ENCODE measurements around the gene RMRP.

Gene RMRP

GRCh38 chr9:35665471-35665818, 7.6 kb upstream of the RMRP start:
- no peak for DNase-seq
- peak overlapping the region; percentile 78 for H3K4me2 ChIP-seq (ENCODE audit: insufficient read depth, low read length)
- peak overlapping the region; percentile 94 for H2AFZ ChIP-seq (ENCODE audit: low read depth, low read length)
- H4K20me1 ChIP-seq (ENCODE audit: insufficient read depth, low read length), result no peaks in the 10 kb centered on the region
- H3K9ac ChIP-seq (ENCODE audit: low read depth, low read length), result peak overlapping the region; percentile 78
- peaks cover 68% of the 10 kb centered on the region for H3K4me1 ChIP-seq (ENCODE audit: insufficient read depth, low read length)
- H3K27ac ChIP-seq (ENCODE audit: low read length), result peak overlapping the region; percentile 97
- ATAC-seq (ENCODE audit: insufficient read depth, low read depth), result no peak
- peaks cover 28% of the 10 kb centered on the region for H3K36me3 ChIP-seq (ENCODE audit: insufficient read depth, low read length)
- H3K4me3 ChIP-seq (ENCODE audit: low read depth in 1 of 2, low read length in 2 of 2), result peak overlapping the region; percentile 37 to 78; a peak in 3 of 4 replicates
- TF ChIP-seq EZH2 (IDR thresholded peaks at IDR 0.05; ENCODE audit: borderline replicate concordance, low read depth, low read length, severe bottlenecking), result no peak
- no peak for TF ChIP-seq CTCF (IDR thresholded peaks at IDR 0.05; ENCODE audit: borderline replicate concordance, extremely low read depth, low read length, poor library complexity, severe bottlenecking)
- H3K9me3 ChIP-seq (ENCODE audit: insufficient read depth, low read length, severe bottlenecking), result no peaks in the 10 kb centered on the region
- no peaks in the 10 kb centered on the region for H3K27me3 ChIP-seq (ENCODE audit: insufficient read depth, low read length, poor library complexity)
- peaks cover 35% of the 10 kb centered on the region for H3K79me2 ChIP-seq (ENCODE audit: insufficient read depth, low read length)

GRCh38 chr9:35664531-35665470, 7.0 kb upstream of the RMRP start, which contains the start of gene ARHGEF39:
Gene ARHGEF39 (minus strand): TSS chr9:35665195. CDS start chr9:35665169, 26 bp downstream.
- Histone ChIP-seq H3K4me3 (ENCODE audit: low read depth in 1 of 2, low read length in 2 of 2) (peak within 1 kb of the TSS; percentile 37 to 78; a peak in 3 of 4 replicates), H4K20me1 (ENCODE audit: insufficient read depth, low read length) (peaks cover 3% of the 10 kb centered on the region; the same call in 1 of the 2 replicates), H3K9ac (ENCODE audit: low read depth, low read length) (peak within 1 kb of the TSS; percentile 78), H3K27ac (ENCODE audit: low read length) (peak within 1 kb of the TSS; percentile 97), H2AFZ (ENCODE audit: low read depth, low read length) (peak within 1 kb of the TSS; percentile 94), H3K4me1 (ENCODE audit: insufficient read depth, low read length) (peaks cover 74% of the 10 kb centered on the region), H3K9me3 (ENCODE audit: insufficient read depth, low read length, severe bottlenecking) (no peaks in the 10 kb centered on the region), H3K36me3 (ENCODE audit: insufficient read depth, low read length) (peaks cover 34% of the 10 kb centered on the region), H3K27me3 (ENCODE audit: insufficient read depth, low read length, poor library complexity) (no peaks in the 10 kb centered on the region), H3K79me2 (ENCODE audit: insufficient read depth, low read length) (peaks cover 41% of the 10 kb centered on the region), H3K4me2 (ENCODE audit: insufficient read depth, low read length) (peak within 1 kb of the TSS; percentile 78)
- ATAC-seq (ENCODE audit: insufficient read depth, low read depth) (peak; percentile 86), DNase-seq (peak; percentile 84)
- TF ChIP-seq CTCF (IDR thresholded peaks at IDR 0.05; ENCODE audit: borderline replicate concordance, extremely low read depth, low read length, poor library complexity, severe bottlenecking), result peak; percentile 13
- TF ChIP-seq EZH2 (IDR thresholded peaks at IDR 0.05; ENCODE audit: borderline replicate concordance, low read depth, low read length, severe bottlenecking), result no peak

GRCh38 chr9:35662437-35662836, 4.6 kb upstream of the RMRP start:
- Histone ChIP-seq H2AFZ (ENCODE audit: low read depth, low read length) (no peak overlapping the region), H3K79me2 (ENCODE audit: insufficient read depth, low read length) (peaks cover 52% of the 10 kb centered on the region), H3K4me2 (ENCODE audit: insufficient read depth, low read length) (peak overlapping the region; percentile 78), H3K9me3 (ENCODE audit: insufficient read depth, low read length, severe bottlenecking) (no peaks in the 10 kb centered on the region), H3K27ac (ENCODE audit: low read length) (peak overlapping the region; percentile 97), H4K20me1 (ENCODE audit: insufficient read depth, low read length) (peaks cover 3% of the 10 kb centered on the region; the same call in 1 of the 2 replicates), H3K4me1 (ENCODE audit: insufficient read depth, low read length) (peaks cover 89% of the 10 kb centered on the region), H3K27me3 (ENCODE audit: insufficient read depth, low read length, poor library complexity) (no peaks in the 10 kb centered on the region), H3K4me3 (ENCODE audit: low read depth in 1 of 2, low read length in 2 of 2) (no peak overlapping the region; a peak in 1 of 4 replicates), H3K36me3 (ENCODE audit: insufficient read depth, low read length) (peaks cover 39% of the 10 kb centered on the region), H3K9ac (ENCODE audit: low read depth, low read length) (peak overlapping the region; percentile 78)
- TF ChIP-seq EZH2 (IDR thresholded peaks at IDR 0.05; ENCODE audit: borderline replicate concordance, low read depth, low read length, severe bottlenecking), result no peak
- TF ChIP-seq CTCF (IDR thresholded peaks at IDR 0.05; ENCODE audit: borderline replicate concordance, extremely low read depth, low read length, poor library complexity, severe bottlenecking), result no peak
- DNase-seq (no peak), ATAC-seq (ENCODE audit: insufficient read depth, low read depth) (no peak)

All from DND-41 (cell line).